ENCODE results near the gene MROH2B.

DNA sequence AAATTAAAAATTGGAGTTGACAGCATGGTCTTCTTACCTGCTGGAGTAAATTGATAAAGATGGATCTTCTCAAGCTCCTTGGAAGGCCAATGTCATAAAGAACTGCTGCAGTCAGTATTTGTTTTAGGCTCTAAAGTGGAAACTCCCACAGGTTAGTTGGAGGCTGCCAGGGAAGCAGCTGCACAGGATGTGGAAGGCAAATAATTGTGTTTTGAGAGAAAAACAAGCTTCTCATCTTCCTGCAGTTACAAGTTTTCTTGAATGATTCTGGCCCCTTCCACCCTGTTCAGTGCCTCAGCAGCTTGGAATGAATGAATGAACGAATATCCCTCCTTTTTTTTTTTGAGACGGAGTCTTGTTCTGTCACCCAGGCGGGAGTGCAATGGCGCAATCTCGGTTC, 13.9 kb downstream of the MROH2B start:
- TF ChIP-seq, protein P1, sequence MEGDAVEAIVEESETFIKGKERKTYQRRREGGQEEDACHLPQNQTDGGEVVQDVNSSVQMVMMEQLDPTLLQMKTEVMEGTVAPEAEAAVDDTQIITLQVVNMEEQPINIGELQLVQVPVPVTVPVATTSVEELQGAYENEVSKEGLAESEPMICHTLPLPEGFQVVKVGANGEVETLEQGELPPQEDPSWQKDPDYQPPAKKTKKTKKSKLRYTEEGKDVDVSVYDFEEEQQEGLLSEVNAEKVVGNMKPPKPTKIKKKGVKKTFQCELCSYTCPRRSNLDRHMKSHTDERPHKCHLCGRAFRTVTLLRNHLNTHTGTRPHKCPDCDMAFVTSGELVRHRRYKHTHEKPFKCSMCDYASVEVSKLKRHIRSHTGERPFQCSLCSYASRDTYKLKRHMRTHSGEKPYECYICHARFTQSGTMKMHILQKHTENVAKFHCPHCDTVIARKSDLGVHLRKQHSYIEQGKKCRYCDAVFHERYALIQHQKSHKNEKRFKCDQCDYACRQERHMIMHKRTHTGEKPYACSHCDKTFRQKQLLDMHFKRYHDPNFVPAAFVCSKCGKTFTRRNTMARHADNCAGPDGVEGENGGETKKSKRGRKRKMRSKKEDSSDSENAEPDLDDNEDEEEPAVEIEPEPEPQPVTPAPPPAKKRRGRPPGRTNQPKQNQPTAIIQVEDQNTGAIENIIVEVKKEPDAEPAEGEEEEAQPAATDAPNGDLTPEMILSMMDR (IDR thresholded peaks at IDR 0.05), result no peak
- no peak for TF ChIP-seq POLR2A (IDR thresholded peaks at IDR 0.05)
